Frontal cortex (tissue), 4 donors: Measurements from ENCODE around the gene LTBP1. TPM values are rescaled to one million over a fixed set of nuclear protein-coding genes. Genes with fewer than 3 reads are reported as not detected.
"Not testable (repeated sequence)": the region's sequence is repeated elsewhere in the genome, so short reads cannot be mapped to it uniquely, and the experiment has no call there.

Experiments used
- DNase-seq, 2 donors: peaks; one replicate each; pipeline ENCODE4 v3.0.0; 2012; ENCODE audit warnings: low spot score in 2 of 2
- FAIRE-seq: peaks from 2 replicates; lab custom pipeline; 2012; peaks lifted over from hg19 to GRCh38; lab: Jason Lieb, UNC
- total RNA-seq: library from RNA; depleted of rRNA; stranded (reverse); fragments of >200 nt; gene quantifications from one replicate; pipeline ENCODE4 v1.2.3, GENCODE V29; 2014
- donor health status: control.
- donor health status: control.
- donor health status: control.

LTBP1 gene
- total RNA-seq, 1 donor from 2014 or later, result 22.8 TPM

DNA sequence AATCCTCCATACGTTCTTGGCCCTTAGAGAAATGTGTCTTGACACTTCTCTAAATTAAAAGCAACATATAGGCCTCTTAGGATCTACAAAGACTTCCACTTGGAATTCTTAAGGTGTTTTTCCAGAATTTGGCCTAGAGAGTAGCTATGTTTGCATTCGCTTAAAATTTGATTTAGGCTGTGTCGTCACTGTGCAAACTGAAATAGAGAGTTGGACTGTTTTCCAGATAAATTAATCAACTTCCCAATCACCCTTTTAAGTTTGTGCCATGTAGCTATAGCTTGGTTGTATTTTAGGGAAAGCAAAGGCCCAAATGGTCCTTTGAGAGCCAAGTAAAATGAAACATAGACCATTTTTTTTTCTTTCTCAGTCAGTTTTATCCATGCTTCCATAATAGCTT lies 401.1 kb downstream of the LTBP1 start:
- DNase-seq (no peak), FAIRE-seq (no peak)

DNA sequence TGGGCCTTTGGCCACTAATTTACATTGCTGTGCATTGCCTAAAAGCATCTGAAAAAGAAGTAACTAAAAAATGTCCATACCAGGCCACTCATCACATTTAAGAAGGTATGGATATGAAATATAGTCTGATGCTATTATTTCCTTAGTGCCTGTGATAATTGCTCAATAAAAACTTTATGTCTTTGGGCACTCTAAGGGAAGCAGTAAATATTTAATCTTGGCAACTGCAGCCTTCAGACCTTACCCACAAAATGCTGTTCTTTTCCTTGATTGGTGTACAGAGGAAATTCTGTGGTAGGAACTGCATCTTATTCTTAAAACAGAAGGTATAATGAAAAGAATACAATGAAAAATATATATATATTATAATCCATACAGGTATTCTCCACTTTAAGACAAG lies 403.9 kb downstream of the LTBP1 start:
- FAIRE-seq (no peak), DNase-seq (no peak)

DNA sequence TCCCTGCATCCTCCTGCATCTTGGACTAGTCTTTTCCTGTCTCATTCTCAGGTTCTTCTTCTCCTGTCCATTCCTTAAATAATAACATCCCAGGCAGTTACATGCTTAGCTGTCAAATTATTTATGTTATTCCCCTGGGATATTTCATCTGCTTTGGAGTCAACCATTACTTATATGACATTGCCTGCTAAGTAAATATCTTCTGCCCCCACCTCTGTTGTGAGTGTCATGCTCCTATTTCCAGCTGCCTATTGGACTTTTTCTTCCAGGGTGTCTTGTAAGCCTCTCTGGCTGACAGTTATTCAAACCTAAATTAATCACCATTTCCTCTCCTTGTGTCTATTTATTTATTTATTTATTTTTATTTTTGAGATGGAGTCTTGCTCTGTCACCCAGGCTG lies 405.0 kb downstream of the LTBP1 start:
- DNase-seq (no peak), FAIRE-seq (no peak)

DNA sequence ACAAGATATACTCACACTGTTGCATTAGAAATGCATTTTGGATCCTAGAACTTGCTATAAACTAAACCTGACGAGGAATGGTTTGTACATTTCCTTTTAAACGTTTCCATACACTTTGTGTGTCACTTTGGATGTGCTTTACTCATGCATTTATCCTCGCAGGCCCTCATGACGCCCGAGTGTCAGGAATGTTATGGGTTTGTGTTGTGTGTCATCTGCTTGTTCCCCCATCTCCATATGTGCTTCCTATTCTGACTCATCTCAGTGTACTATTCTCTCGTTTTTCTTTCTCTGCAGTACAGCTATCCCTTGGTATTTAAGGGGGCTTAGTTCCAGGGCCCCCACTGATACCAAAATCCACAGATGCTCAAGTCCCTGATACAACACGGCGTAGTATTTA lies 408.2 kb downstream of the LTBP1 start:
- no peak for DNase-seq
- FAIRE-seq, result no peak

DNA sequence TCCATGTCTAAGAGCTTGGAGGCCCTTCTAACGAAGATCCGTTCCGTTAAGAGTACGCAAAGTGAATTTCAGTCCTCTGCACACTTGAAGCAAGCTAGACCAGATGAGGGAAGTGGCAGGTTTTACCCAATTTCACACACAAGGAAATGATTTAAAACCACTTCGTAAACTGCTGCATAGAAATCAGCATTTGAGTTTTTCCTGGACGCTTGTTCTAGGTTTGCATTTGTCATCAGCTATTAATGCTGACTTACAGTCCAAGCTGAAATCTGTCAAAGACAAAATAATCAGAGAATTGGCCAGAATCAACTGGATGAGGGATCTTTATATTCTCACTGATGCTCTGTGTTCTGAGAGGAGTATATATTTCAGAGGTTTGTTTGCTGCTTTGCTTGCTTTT lies 412.1 kb downstream of the LTBP1 start:
- FAIRE-seq (no peak), DNase-seq (no peak)

DNA sequence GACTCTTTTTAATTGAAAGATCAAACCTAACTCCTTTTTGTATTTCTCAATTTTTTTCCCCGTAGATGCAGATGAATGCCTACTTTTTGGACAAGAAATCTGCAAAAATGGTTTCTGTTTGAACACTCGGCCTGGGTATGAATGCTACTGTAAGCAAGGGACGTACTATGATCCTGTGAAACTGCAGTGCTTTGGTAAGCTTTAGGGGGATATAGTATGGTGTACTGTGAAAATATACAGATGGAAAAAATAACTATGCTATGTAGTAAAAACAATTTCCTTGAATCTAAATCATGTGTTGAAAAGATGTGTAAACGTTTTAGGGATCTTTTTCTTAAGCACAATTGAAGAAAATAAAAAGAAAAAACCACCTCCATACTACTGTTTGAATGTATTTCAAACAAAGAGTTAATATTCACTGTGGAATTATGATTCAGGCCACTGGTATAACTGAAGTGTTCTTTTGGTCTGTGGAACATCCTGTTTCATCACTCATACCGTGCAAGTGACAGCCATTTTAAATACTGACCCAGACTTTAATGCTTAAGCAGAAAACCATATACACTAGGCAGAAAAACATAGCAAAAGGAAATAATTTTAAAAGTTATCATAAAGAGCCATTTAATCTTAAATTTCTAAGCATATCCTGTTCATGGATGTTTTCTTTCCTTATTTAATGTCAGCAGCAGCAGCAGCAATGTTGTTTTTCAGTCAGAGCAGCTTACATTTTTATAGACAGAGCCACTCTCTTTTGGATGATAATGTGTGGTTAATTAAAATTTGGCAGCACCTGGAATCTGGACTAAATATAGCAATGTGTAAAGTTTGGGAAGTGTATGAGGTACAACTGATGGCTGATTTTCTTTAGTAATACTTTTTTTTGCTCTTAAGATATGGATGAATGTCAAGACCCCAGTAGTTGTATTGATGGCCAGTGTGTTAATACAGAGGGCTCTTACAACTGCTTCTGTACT lies 416.9 kb downstream of the LTBP1 start:
- no peak for FAIRE-seq
- DNase-seq, result no peak

DNA sequence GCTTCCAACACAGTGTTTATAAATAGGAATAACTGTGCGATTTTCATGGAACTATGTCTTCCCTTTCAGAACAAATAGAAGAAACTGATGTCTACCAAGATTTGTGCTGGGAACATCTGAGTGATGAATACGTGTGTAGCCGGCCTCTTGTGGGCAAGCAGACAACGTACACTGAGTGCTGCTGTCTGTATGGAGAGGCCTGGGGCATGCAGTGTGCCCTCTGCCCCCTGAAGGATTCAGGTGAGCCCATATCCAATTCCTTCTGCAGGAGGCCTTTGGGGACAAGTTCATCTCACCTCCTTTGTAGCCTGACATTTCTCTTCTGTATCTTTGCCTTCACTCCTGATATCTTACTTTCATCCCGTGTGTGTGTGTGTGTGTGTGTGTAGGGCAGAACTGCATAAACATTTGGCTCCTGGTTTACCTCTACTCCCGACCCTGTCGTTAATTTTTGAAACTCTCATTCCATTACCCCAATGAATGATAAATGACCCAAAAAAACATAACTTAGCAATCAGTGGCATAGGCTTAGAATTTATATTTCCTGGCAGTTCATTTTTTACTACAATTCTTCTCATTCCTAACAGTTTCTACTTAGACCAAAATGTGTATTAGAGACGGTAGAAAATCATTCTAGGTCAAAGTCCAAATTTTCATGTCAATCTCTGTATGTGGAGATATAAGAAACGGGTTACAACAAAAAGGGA lies 418.7 kb downstream of the LTBP1 start:
- no peak for DNase-seq
- no peak for FAIRE-seq

DNA sequence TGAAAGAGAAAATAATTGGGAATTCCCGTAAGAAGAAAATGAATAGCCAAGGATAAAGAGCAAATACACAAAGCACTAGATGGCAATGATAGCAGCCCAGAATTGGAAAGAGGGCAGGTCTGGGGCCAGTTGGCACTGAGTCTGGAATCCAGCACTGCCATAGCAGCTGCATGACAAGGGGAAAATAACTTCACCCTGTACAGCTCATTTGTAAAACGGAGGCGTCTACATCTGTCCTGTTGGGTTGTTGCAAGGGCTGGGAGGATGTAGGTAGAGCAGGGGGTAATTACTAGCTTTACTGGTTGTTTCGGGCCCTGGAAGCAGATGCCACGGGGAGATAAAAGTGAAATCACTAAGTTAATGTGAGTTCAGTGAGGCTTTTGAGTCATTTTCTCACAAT lies 419.7 kb downstream of the LTBP1 start:
- FAIRE-seq, result no peak
- DNase-seq, result peak; percentile 12 to 25

DNA sequence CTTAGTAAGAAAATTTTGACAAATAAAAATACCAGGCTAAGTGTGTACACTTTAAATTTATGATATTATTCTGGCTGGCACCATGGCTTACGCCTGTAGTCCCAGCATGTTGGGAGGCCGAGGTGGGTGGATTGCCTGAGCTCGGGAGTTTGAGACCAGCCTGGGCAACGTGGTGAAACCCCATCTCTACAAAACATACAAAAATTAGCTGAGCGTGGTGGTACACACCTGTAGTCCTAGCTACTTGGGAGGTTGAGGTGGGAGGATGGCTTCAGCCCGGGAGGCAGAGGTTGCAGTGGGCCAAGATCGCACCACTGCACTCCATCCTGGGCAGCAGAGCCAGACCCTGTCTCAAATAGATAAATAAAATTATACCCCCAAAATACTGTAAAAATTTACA lies 421.8 kb downstream of the LTBP1 start:
- not testable (repeated sequence) for FAIRE-seq, DNase-seq

DNA sequence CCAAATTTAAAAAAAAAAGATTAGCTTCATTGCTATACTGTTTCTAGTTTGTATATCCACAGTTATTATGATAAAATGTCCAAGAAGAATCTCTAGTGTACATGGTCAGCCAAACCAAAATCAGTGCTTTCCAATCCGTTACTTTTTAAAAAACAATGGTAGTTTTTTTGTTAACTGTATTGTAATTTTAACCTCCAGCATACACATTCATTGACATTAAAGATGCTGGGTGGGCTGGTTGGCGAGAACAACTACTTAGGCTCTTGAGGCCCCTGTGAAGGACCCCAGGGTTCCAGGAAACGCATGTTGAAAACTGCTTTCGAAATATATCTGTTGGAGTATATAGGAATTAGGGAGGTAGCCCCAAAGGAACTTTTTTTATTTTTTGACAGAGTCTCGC lies 422.4 kb downstream of the LTBP1 start:
- FAIRE-seq, result no peak
- no peak for DNase-seq

DNA sequence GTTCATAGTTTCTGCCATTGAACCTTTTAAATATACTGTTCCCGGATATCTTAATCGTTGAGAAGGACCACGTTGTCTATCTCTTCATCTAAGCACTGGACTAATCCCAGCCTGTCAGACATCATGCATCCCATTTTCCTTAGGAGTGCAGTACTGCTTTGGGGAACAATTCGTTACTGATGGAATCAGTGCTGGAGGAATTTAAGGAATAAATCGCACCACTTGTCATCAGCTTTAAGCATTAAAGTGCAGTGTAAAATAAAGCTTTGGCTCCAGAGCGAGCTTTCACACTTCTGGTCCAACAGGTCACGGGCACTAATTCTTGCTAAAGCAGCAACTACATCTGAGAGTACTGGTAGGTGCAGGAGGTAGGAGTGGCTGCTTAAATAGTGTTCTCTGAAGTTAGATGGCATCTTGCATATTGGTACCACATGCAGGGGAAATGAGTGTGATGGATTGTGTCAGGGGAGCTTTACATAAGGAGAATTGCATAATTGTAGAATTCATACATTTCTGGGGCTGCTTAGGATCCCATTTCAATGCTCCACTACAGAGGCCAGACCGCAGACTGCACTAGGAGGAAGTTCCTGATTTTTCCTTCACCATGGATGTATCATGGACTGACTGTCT lies 424.0 kb downstream of the LTBP1 start:
- DNase-seq (no peak), FAIRE-seq (no peak)

DNA sequence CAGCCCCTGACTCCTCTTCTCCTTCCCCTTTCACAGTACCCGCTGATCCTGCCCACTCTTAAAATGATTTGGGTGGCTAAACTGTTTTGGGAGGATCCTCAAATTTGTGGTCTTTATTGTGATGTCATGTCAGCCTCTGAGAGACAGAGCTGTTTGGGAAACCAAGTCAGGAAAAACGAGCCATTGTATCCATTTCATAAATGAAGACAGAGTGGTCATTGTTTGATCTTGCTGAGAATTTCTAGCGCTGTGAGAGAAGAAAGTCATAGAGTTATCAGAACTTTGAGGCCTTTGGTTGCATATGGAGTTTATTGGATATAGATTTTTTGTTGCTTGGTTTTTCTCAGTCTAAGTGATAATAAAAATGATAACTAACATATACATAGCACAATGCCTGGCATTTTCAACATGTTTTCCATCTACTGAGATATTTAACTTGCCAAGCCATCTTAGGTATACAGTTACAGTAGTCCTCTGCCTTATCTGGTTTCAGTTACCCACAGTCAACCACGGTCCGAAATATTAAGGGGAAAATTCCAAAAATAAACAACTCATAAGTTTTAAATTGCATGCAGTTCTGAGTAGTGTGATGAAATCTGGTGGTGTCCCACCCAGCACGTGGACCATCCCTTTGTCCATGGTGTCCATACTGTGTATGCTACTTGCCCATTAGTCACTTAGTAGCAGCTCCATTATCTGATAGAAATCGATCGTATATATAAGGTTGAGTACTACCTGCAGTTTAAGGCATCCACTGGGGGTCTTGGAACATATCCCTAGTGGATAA lies 424.7 kb downstream of the LTBP1 start:
- FAIRE-seq, result no peak
- no peak for DNase-seq

DNA sequence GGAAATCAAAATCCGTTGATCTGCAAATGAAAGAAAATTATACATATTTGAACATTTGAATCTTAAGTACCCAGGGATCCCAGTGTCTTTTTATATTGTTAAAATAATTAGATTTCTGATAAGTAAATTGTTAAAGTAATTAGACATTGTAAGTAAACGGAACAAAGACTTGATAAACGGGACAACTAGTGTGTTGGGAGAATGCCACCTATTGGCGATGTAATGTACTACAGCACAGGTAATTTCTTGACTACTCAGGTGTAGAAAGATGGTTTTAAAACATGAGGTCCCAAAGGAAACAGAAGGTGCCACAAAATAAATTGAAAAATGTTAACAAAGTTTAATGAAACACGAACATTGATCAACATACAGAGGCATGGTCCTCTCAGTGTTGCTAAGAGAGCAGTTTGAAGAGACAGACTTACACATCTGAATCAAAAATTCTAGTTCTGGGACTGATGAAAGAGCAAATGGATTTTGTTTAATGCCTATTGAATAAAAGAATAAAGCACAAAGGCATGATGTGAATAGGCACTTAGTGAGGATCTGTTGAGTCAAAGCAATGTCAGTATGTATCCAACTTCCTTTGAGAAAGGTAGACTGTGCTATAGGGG lies 426.3 kb downstream of the LTBP1 start:
- DNase-seq, result peak in 1 of 2 donors; percentile 31
- peak; percentile 77 for FAIRE-seq

DNA sequence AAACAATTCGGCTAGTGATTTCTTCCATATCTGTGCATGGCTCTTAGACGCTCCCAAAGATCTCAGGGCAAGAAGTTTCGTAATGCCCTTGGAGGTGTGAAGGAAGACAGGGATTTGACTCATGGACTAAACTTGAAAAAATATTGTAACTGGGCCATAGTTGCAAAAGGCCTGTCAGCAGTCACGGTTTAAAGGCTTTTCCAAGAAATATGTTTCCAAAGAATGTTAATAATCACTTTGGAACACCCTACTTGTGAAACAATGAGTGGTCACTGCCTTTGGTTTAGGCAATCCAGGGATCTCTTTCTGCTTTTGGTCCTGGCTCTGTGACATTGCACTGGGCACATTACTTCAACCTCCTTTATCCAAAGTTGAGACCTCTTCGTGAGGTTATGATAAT lies 427.2 kb downstream of the LTBP1 start:
- DNase-seq (no peak), FAIRE-seq (no peak)

DNA sequence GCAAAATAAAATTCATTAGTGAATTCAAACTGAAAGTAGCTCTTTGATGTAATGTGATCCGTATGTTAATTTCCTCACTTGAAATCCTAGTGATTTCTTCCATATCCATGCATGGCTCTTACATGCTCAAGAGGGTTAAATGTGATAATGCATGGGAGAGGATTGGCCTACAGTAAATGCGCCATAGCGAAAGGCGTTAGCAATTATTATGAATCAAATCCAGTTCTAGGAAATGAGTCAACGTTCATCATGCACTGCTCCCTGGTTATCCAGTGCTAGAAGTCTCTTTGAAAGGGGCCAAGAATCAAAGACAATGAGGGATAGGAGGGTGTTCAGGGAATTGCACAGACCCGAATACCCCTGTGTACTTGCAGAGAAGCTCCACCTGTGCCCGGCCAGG lies 428.3 kb downstream of the LTBP1 start:
- FAIRE-seq (no peak), DNase-seq (no peak)

DNA sequence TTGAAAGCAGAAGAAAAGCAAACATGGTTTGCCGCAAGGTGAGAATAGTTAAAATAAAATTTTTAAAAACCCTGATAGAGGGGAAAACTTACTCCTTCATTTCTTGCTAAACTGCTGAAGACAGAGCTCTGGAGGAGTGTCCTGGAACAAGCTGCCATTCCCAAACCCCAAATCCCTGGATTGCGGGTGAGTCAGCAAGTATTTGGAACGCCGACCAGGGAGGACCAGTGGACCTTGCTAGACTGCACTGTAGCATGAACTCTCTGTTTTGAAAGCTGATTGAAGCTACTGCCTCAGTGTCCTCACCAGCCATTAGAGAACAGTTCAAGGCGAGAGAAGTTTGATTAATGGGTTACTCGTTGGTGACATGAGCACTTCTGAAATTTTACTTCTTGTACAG lies 430.3 kb downstream of the LTBP1 start:
- DNase-seq, result no peak
- FAIRE-seq, result no peak

DNA sequence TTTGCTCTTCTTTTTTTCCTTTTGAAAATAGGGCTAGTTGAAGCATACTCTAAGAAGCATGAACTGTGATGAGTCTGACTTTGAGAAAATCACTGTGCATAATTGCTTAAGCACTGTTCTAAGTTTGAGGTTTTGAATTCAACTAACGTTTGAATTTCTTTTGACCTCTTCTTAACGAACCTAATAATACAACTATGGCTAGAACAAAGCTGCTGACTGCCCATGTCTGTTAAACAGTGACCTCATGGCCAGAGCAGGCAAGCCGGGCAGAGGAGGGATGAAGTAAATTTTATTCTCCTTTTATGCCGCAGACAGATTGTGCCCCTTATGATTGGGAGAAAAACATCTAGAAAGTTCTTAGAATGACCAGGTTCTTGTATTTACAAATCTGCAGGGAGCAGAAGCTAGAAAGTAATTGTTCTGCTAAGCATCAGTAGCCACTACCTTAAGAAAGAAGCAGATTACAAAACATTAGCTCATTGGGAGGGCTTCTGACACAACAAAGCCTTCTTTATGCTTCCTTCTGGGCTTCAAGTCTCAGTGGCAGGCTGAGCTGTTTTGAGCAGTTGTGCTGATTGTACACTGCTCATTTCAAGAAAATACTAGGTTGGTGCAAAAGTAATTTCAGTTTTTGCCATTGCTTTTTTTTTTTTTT lies 431.9 kb downstream of the LTBP1 start:
- FAIRE-seq (no peak), DNase-seq (no peak)

DNA sequence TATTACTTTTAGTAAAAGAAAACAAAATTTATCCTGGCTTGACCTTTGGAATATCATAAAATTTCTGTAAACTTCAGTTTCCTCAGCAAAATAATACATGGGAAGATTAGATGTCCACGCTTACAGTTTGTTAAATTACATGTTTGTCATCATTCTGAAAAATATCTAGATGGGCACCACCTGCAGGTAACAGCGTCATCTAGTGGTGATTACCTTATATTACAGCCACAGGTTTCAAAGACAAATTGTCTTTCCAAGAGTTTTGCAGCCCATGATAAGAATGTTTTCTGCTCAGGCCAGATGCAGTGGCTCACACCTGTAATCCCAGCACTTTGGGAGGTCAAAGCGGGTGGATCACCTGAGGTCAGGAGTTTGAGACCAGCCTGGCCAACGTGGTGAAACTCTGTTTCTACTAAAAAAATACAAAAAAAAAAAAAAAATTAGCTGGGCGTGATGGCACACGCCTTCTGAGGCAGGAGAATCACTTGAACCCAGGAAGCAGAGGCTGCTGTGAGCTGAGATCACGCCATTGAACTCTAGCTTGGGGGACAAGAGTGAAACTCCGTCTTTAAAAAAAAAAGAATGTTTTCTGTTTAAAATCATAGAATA lies 433.4 kb downstream of the LTBP1 start:
- DNase-seq, result no peak
- no peak for FAIRE-seq

DNA sequence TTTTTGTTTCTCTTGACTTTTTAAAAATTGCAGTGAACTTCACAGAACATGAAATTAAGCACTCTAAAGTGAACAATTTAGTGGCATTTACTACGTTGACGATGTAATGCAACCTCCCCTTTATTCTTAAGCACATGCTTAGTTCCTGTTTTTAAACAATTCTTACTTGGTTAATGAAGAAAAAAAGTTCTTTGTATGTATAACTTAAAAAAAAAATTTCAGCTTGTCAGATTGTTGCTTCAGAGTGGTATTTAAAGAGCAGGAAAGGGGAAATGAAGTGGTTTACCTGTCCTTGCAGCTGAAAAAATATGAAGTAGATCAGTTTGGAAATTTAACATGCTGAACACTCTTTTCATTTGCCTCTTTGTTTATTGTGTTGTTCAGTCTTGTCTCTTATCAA lies 434.0 kb downstream of the LTBP1 start:
- FAIRE-seq (no peak), DNase-seq (no peak)
